HepG2 (cell line): ENCODE data around the gene CBX2. TPM values are rescaled to one million over a fixed set of nuclear protein-coding genes. Genes with fewer than 3 reads are reported as not detected.

Experiments
- ATF7 ChIP-seq, 2 experiments: fragments of 450-650 bp in 1 of 2; sonication (generic) in 1 of 2; formaldehyde crosslinking in 1 of 2; IDR thresholded peaks; 2 replicates each; pipeline versions ENCODE4 v1.4.0 to v1.6.1; 2016 to 2020; ENCODE audit warnings: antibody characterized with exemption in 1 of 2, mild to moderate bottlenecking in 1 of 2, missing genetic modification reagents in 1 of 2
- CEBPG ChIP-seq: IDR thresholded peaks from 2 replicates; pipeline ENCODE4 v1.6.1; 2016
- DNMT1 ChIP-seq: sonication (generic); formaldehyde crosslinking; IDR thresholded peaks from 2 replicates; pipeline ENCODE4 v1.5.1; 2020; ENCODE audit warnings: mild to moderate bottlenecking, missing genetic modification reagents
- FOXJ3 ChIP-seq: sonication (generic); formaldehyde crosslinking; IDR thresholded peaks from 2 replicates; pipeline ENCODE4 v1.4.0; 2020; ENCODE audit warnings: missing genetic modification reagents, mild to moderate bottlenecking, borderline replicate concordance
- HNF4G ChIP-seq, 2 experiments: sonication (generic) in 1 of 2; formaldehyde crosslinking in 1 of 2; IDR thresholded peaks; 2 replicates each; pipeline versions ENCODE4 v1.4.0 to v1.6.1; 2011 to 2020; ENCODE audit warnings: borderline replicate concordance in 2 of 2, low read depth in 2 of 2, mild to moderate bottlenecking in 2 of 2, low read length in 1 of 2, missing genetic modification reagents in 1 of 2, moderate library complexity in 1 of 2
- HOXA7 ChIP-seq: sonication (generic); formaldehyde crosslinking; IDR thresholded peaks from 2 replicates; pipeline ENCODE4 v1.8.1; 2022; ENCODE audit warnings: mild to moderate bottlenecking, missing genetic modification reagents, moderate library complexity
- MIXL1 ChIP-seq: IDR thresholded peaks from 2 replicates; pipeline ENCODE4 v1.6.1; 2016
- NPAS2 ChIP-seq: sonication (generic); formaldehyde crosslinking; IDR thresholded peaks from 2 replicates; pipeline ENCODE4 v1.8.0; 2022; ENCODE audit warnings: mild to moderate bottlenecking, missing genetic modification reagents, borderline replicate concordance
- RBM22 ChIP-seq: fragments of 200-400 bp; formaldehyde crosslinking; optimal IDR thresholded peaks from 2 replicates; pipeline ENCODE3; 2017; ENCODE audit warnings: mild to moderate bottlenecking, low read length, moderate library complexity
- RFXAP ChIP-seq: sonication (generic); formaldehyde crosslinking; IDR thresholded peaks from 2 replicates; pipeline ENCODE4 v1.4.0; 2020; ENCODE audit warnings: missing genetic modification reagents, borderline replicate concordance
- SAP130 ChIP-seq: IDR thresholded peaks from 2 replicates; pipeline ENCODE4 v1.6.1; 2016; ENCODE audit warnings: low read depth
- SMAD3 ChIP-seq: sonication (generic); formaldehyde crosslinking; IDR thresholded peaks from 2 replicates; pipeline ENCODE4 v1.4.0; 2020; ENCODE audit warnings: missing genetic modification reagents
- SOX6 ChIP-seq, 2 experiments: fragments of 450-650 bp in 1 of 2; sonication (generic) in 1 of 2; formaldehyde crosslinking in 1 of 2; IDR thresholded peaks; 2 replicates each; pipeline versions ENCODE4 v1.4.0 to v1.6.1; 2017 to 2020; ENCODE audit warnings: antibody characterized with exemption in 1 of 2, mild to moderate bottlenecking in 1 of 2, missing genetic modification reagents in 1 of 2
- ZC3H13 ChIP-seq: sonication (generic); formaldehyde crosslinking; IDR thresholded peaks from 2 replicates; pipeline ENCODE4 v1.8.1; 2023; ENCODE audit warnings: mild to moderate bottlenecking, missing genetic modification reagents, moderate library complexity
- ZNF510 ChIP-seq: sonication (generic); formaldehyde crosslinking; IDR thresholded peaks from 2 replicates; pipeline ENCODE4 v1.4.0; 2020; ENCODE audit warnings: low read depth, mild to moderate bottlenecking, missing genetic modification reagents
- ZNF567 ChIP-seq: sonication (generic); formaldehyde crosslinking; IDR thresholded peaks from 2 replicates; pipeline ENCODE4 v1.8.1; 2023; ENCODE audit warnings: mild to moderate bottlenecking, missing genetic modification reagents, borderline replicate concordance
- ZNF777 ChIP-seq: sonication (generic); formaldehyde crosslinking; IDR thresholded peaks from 2 replicates; pipeline ENCODE4 v1.4.0; 2020; ENCODE audit warnings: missing genetic modification reagents
- ZNF878 ChIP-seq: sonication (generic); formaldehyde crosslinking; IDR thresholded peaks from 2 replicates; pipeline ENCODE4 v1.8.1; 2023; ENCODE audit warnings: mild to moderate bottlenecking, missing genetic modification reagents, moderate library complexity
- polyA plus RNA-seq, 8 experiments: library from polyadenylated mRNA; depleted of rRNA in 3 of 8; stranded (reverse) in 7 of 8; unstranded in 1 of 8; fragments of >200 nt; fragmentation: Illumina TruSeq in 4 of 8; extraction: Trizol in 4 of 8; gene quantifications; 2 replicates each; pipeline versions ENCODE4 v1.2.1 to v1.2.3, GENCODE V29; 2011 to 2016; ENCODE audit warnings: low read depth in 4 of 8, missing spikeins in 1 of 8, mixed read lengths in 1 of 8; ENCODE audit not compliant: insufficient read depth in 1 of 8
- total RNA-seq, 5 experiments: library from RNA; depleted of rRNA; stranded (reverse); fragments of >200 nt; fragmentation: Illumina TruSeq; extraction: Trizol; gene quantifications; 2 replicates each; pipeline ENCODE4 v1.2.3, GENCODE V29; 2016; ENCODE audit warnings: low read depth in 1 of 5
- TF ChIP-seq, protein P1 (sequence below): sonication (generic); formaldehyde crosslinking; IDR thresholded peaks from 2 replicates; pipeline ENCODE4 v1.8.1; 2023; ENCODE audit warnings: missing genetic modification reagents, mild to moderate bottlenecking, borderline replicate concordance
- TF ChIP-seq, protein P2 (sequence below): sonication (generic); formaldehyde crosslinking; IDR thresholded peaks from 2 replicates; pipeline ENCODE4 v1.8.0; 2022; ENCODE audit warnings: missing genetic modification reagents, mild to moderate bottlenecking, moderate library complexity, borderline replicate concordance
- TF ChIP-seq, protein P3 (sequence below): sonication (generic); formaldehyde crosslinking; IDR thresholded peaks from 2 replicates; pipeline ENCODE4 v1.5.0; 2020; ENCODE audit warnings: mild to moderate bottlenecking, missing genetic modification reagents
- TF ChIP-seq, protein P4 (sequence below): sonication (generic); formaldehyde crosslinking; IDR thresholded peaks from 2 replicates; pipeline ENCODE4 v1.8.0; 2022; ENCODE audit warnings: missing genetic modification reagents, mild to moderate bottlenecking, inconsistent platforms, borderline replicate concordance

Gene CBX2
- total and polyA plus RNA-seq, 2 of the 13 experiments (the other 11 are each of a cell fraction or from before 2014, with no cell fraction given) = 14.5 to 31.1 TPM

DNA sequence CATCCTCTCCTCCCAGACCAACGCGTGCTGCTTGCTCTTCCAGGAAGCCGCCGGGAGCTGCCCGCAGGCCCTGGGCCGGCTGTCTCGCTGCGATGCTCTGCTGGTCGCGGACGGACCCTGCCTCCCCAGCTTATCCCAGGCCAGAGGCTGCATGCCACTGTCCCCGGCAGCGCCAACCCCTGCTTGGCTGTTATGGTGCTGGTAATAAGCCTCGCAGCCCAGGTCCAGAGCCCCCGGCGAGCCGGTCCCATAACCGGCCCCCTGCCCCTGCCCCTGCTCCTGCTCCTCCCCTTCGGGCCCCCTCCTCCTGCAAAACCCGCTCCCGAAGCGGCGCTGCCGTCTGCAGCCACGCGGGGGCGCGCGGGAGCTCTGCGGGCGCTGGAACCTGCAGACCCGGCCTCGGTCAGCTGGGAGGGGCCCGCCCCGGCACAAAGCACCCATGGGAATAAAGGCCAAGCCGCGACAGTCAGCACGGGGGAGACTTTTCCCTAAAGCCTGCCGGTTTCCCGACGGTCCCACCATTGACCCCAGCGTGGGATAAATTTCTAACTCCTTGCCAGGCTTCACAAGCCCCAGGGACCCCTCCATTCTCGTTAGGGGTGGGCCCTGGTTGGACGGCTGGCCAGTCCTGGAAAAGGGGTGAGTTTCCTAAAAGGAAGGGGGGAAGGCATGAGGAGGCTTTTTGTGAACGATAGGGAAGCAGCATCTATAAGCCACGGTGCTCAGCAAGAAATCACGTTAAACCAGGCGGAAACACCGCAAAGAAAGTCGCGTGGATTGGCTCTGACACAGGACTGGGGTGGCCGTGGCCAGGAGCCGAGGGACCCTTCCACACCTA is 36.0 kb upstream of the CBX2 start (continued):
- TF ChIP-seq, protein P1, sequence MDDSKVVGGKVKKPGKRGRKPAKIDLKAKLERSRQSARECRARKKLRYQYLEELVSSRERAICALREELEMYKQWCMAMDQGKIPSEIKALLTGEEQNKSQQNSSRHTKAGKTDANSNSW (CRISPR knock-in tag) = peak; percentile 74; the same call in 1 of the 2 replicates
- TF ChIP-seq RFXAP (CRISPR knock-in tag) (peak; percentile 80; the same call in 1 of the 2 replicates), HOXA7 (no peak), HNF4G (IDR thresholded peaks at IDR 0.05; ENCODE audit: borderline replicate concordance, low read depth, low read length) (peak; percentile 37; the same call in 1 of the 2 replicates), HNF4G (CRISPR knock-in tag; IDR thresholded peaks at IDR 0.05; ENCODE audit: borderline replicate concordance, low read depth) (no peak; the same call in 1 of the 2 replicates), ZNF567 (CRISPR knock-in tag) (0 out of 2 replicates have a peak, but pooled peaks have one; percentile 36), ZC3H13 (peak; percentile 52; the same call in 1 of the 2 replicates), ATF7 (IDR thresholded peaks at IDR 0.05) (no peak), ATF7 (CRISPR knock-in tag; IDR thresholded peaks at IDR 0.05) (no peak), RBM22 (no peak), SOX6 (IDR thresholded peaks at IDR 0.05) (no peak), SOX6 (CRISPR knock-in tag; IDR thresholded peaks at IDR 0.05) (peak; percentile 76), MIXL1 (CRISPR knock-in tag) (0 out of 2 replicates have a peak, but pooled peaks have one; percentile 40), FOXJ3 (0 out of 2 replicates have a peak, but pooled peaks have one; percentile 31), SMAD3 (CRISPR knock-in tag) (peak; percentile 76; the same call in 1 of the 2 replicates), ZNF777 (CRISPR knock-in tag) (peak; percentile 84), ZNF878 (CRISPR knock-in tag) (no peak), ZNF510 (CRISPR knock-in tag) (0 out of 2 replicates have a peak, but pooled peaks have one; percentile 51), CEBPG (CRISPR knock-in tag) (no peak), NPAS2 (CRISPR knock-in tag) (no peak), SAP130 (CRISPR knock-in tag) (peak; percentile 86), DNMT1 (CRISPR knock-in tag) (no peak)
- TF ChIP-seq, protein P2, sequence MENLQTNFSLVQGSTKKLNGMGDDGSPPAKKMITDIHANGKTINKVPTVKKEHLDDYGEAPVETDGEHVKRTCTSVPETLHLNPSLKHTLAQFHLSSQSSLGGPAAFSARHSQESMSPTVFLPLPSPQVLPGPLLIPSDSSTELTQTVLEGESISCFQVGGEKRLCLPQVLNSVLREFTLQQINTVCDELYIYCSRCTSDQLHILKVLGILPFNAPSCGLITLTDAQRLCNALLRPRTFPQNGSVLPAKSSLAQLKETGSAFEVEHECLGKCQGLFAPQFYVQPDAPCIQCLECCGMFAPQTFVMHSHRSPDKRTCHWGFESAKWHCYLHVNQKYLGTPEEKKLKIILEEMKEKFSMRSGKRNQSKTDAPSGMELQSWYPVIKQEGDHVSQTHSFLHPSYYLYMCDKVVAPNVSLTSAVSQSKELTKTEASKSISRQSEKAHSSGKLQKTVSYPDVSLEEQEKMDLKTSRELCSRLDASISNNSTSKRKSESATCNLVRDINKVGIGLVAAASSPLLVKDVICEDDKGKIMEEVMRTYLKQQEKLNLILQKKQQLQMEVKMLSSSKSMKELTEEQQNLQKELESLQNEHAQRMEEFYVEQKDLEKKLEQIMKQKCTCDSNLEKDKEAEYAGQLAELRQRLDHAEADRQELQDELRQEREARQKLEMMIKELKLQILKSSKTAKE = no peak
- TF ChIP-seq, protein P3, sequence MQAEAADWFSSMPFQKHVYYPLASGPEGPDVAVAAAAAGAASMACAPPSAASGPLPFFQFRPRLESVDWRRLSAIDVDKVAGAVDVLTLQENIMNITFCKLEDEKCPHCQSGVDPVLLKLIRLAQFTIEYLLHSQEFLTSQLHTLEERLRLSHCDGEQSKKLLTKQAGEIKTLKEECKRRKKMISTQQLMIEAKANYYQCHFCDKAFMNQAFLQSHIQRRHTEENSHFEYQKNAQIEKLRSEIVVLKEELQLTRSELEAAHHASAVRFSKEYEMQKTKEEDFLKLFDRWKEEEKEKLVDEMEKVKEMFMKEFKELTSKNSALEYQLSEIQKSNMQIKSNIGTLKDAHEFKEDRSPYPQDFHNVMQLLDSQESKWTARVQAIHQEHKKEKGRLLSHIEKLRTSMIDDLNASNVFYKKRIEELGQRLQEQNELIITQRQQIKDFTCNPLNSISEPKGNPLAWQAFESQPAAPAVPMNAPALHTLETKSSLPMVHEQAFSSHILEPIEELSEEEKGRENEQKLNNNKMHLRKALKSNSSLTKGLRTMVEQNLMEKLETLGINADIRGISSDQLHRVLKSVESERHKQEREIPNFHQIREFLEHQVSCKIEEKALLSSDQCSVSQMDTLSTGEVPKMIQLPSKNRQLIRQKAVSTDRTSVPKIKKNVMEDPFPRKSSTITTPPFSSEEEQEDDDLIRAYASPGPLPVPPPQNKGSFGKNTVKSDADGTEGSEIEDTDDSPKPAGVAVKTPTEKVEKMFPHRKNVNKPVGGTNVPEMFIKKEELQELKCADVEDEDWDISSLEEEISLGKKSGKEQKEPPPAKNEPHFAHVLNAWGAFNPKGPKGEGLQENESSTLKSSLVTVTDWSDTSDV (CRISPR knock-in tag) = no peak
- TF ChIP-seq, protein P4, sequence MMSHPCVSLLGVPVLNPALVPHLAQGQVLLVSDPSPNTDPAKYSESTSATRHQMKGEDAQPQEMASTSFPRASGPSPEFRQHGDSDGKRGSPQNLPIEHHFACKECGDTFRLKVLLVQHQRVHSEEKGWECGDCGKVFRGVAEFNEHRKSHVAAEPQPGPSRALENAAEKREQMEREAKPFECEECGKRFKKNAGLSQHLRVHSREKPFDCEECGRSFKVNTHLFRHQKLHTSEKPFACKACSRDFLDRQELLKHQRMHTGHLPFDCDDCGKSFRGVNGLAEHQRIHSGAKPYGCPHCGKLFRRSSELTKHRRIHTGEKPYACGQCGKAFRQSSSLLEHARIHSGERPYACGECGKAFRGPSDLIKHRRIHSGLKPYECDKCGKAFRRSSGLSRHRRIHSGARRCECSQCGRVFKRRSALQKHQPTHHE (CRISPR knock-in tag) = peak; percentile 89; the same call in 1 of the 2 replicates
